Measurements from ENCODE around the gene C3orf22.

C3orf22 gene

DNA sequence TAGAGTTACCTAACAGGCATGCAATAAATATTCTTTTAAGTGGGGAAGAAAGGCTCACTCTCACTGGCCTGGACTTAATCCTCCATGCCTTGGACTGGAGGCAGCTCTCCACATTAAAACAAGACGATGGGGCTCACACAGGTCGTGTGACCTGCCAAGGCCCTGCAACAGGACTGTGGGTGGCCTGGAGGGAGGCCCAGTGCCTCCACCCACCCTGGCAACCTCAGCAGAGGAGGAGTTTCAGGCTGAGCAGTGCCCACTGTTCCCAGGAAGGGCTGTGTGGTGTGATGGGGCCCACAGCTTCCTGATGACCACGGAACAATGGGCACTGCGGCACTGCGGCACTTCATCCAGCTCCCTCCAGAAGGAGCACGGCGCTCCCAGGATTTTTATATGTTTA is 46.7 kb downstream of the C3orf22 start:
- DNase-seq (ENCODE audit: low read depth): no peak

- DNase-seq (ENCODE audit: low read depth): no peak
These were observed 47.4 kb downstream of the C3orf22 start for GRCh38 chr3:126511291-126511690.

DNA sequence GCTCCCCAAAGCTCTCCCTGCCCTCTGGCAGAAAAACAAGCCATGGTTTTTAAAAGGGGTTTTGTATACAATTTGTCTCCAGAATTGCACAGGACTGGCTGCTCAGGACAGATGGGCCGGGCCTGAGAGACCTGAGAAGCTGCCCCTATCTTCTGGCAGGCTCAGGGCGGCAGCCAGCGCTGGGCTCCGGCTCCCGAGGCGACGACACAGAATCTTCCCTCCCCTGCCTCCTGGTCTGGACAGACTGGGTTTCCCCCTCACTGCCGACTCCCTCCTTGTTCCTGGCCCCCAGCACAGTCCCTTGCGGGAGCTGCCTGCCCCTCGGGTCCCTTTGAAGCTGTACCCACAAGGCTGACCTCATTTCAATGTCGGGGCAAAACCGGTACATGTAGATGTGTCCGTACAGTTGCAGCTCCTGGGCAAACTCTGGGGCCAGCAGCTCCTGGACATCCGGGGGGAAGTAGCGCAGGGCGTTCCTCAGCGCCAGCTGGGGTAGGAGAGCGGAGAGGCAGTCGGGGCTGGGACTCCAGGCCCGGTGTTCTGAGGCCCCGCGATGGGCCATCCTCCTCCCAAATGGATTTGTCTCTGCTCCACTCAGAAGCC is 48.3 kb downstream of the C3orf22 start:
- DNase-seq (ENCODE audit: low read depth): no peak

DNA sequence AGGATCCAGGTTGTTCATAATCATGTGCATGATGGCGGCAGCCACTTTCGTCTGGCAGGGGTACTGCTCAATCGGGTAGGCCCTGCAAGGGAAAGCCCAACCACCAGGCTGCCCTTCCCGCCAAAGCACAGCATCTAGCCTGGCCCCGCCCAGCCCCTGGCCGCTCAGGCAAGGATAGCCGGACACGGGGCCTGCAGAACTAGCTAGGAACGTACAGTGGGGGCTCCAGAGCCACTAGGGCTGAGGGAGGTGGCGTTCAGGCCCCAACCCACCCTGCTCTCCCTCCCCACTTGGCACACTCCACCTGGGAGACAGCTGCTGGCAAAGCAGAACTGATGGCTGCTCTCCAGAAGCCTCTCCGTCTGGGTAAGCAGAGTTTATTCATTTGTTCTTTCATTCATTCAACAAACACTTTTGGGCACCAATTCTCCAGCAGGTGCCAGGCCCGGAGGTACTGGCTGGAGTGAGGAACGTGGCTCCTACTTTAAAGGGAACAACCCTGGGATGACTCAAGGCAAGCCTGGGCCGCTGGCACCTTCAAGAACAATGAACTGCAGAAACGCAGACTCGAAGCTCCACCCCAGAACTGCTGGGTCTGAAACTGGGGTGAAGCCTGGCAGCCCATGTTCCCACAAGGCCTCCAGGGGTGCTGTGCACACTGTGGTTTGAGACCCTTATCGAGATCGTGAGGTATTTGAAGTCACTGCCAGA is 49.0 kb downstream of the C3orf22 start:
- DNase-seq (ENCODE audit: low read depth): no peak

GRCh38 chr3:126508564-126508964 is 50.2 kb downstream of the C3orf22 start:
- DNase-seq (ENCODE audit: low read depth): peak; percentile 80

- no peak for DNase-seq (ENCODE audit: low read depth)
These were observed 50.8 kb downstream of the C3orf22 start for GRCh38 chr3:126507886-126508285.

DNA sequence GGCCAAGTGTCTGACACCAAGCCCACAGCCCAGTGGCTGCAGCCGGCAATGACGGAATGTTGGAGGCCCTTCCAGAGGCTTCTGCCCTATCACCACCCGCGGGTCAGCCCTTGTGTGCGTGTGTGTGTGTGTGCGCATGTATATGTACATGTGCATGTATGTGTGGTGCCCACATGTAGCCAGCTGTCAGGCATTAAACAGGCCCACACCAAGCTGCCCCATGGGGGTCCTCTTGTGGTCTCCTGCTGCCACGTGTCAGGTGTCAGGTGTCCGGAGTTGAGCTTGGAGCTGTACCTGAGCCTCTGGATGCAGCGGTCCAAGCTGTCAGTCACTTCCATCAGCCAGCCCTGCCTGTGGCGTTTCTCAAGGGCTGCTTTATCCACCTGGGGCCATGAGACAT is 55.0 kb downstream of the C3orf22 start:
- no peak for DNase-seq (ENCODE audit: low read depth)

- DNase-seq (ENCODE audit: low read depth): no peak
These were observed 56.1 kb downstream of the C3orf22 start for GRCh38 chr3:126502656-126503055.

DNA sequence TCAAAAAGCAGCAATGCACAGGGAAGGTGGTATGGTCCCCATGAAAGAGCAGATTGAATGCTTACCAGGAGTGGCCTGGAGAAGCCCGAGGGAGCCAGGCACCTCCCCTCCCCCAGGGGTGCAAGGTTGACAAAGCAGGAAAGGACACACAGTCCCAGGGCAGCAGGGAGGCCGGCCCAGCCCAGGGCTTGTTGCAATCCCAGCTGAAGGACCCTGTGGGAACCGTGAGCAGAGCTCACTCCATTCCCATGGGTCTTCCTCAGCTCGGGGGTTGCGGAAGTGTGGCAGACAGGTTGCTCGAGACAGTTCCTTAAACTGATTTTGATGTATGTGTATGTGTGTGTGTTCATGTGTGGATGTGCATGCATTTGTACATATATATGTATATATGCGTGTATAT is 57.0 kb downstream of the C3orf22 start:
- no peak for DNase-seq (ENCODE audit: low read depth)

DNA sequence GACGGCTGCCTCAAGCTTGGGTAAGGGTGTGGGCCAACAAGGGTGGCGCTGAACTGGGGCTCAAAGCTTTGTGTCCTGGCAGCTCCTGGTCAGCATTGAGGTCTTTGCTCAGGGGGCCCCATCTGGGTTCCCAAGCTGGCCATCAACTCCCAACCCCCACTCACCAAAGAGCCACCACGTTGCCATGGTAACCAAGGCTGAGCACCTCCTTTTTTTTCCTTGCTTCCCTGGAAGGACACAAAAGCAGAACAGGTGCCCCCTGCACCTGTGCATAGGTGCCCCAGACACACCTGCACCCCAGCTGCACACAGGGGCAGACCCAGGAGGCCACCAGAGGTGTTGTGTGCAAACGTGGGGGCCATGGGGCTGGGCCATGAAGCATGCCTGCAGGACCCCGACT is 57.7 kb downstream of the C3orf22 start:
- DNase-seq (ENCODE audit: low read depth): no peak

DNA sequence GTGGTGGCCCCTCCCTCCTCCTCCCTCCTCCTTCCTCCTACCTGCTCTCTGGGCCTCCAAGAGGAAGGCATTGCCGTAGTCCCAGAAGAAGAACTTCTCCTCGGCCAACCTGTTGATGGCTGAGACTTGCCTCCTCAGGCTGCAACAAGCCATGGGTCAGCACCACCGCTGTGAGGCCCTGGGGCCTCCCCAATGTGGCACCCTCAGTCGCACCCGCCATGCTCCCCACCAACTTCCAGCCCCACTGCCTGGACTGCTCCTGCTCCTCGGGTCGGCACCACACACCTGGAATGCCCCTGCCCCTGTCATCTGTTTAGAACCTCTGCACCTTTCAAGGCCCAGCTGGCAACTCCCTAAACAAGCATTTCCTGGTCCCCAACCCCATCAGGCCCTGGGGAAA is 58.7 kb downstream of the C3orf22 start:
- DNase-seq (ENCODE audit: low read depth): no peak

Data from HS-27A (cell line).